Measurements from ENCODE around the gene CBX2.

Gene CBX2

GRCh38 chr17:79836972-79837887, 59.3 kb downstream of the CBX2 start:
- peak; percentile 24 for TF ChIP-seq CTCF (IDR thresholded peaks at IDR 0.05; ENCODE audit: low read depth, low read length)
- H3K4me3 ChIP-seq (replicated peaks in 1 of 2; ENCODE audit: low read depth in 2 of 2, low read length in 2 of 2), result peak overlapping the region; percentile 75
- DNase-seq (ENCODE audit: low read depth in 2 of 2), result peak; percentile 73 to 82

All from cardiac fibroblast (primary cell).